Uterus (tissue), 2 donors: Measurements from ENCODE around the gene PCK2.

ENCODE experiments used
- CTCF ChIP-seq, 4 experiments: fragments of 200-600 bp in 2 of 4; fragments of 450-650 bp in 2 of 4; sonication (generic) in 2 of 4; IDR thresholded peaks; one replicate each; pipeline ENCODE4 v1.5.1; 2016 to 2019; ENCODE audit warnings: antibody characterized with exemption in 4 of 4, mild to moderate bottlenecking in 2 of 4, moderate library complexity in 1 of 4
- POLR2A ChIP-seq, 2 donors: fragments of 450-650 bp; IDR thresholded peaks; one replicate each; pipeline ENCODE4 v1.6.1; 2016; ENCODE audit warnings: antibody characterized with exemption in 2 of 2, mild to moderate bottlenecking in 1 of 2, moderate library complexity in 1 of 2

- TF ChIP-seq POLR2A (IDR thresholded peaks at IDR 0.05), result no peak
- TF ChIP-seq CTCF (IDR thresholded peaks at IDR 0.05), result no peak
Observed at GRCh38 chr14:24051176-24051788, 42.8 kb upstream of the PCK2 start.
